ENCODE measurements around the gene USP17L12. TPM values are rescaled to one million over a fixed set of nuclear protein-coding genes. Genes with fewer than 3 reads are reported as not detected.

The USP17L12 gene
- total RNA-seq = not detected in 2 replicates

GRCh38 chr4:9219852-9220251 is at the start of gene USP17L12:
USP17L12 (plus strand) TSS chr4:9220152; CDS start chr4:9220152, 0 bp downstream.

DNA sequence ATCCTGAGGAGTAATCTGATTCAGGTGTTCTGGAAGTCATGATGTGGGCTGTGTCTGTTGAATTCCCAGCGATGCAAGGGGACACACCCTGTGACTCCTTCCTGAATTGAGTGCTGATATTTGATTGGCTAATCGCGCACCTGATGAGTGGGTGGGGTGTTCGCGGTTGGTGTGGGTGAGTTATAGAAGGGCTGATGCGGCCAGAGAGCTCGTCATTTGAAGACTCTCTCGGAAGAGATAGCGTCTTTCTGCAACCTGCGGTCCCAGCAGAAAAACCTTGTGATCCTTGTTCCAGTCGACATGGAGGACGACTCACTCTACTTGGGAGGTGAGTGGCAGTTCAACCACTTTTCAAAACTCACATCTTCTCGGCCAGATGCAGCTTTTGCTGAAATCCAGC is 9.6 kb upstream of the USP17L12 start, which contains the start of gene USP17L10:
Gene USP17L10 (plus strand): TSS at position 301 of the 400 bp plus-strand sequence. CDS start 0 bp downstream, at position 301.

DNA sequence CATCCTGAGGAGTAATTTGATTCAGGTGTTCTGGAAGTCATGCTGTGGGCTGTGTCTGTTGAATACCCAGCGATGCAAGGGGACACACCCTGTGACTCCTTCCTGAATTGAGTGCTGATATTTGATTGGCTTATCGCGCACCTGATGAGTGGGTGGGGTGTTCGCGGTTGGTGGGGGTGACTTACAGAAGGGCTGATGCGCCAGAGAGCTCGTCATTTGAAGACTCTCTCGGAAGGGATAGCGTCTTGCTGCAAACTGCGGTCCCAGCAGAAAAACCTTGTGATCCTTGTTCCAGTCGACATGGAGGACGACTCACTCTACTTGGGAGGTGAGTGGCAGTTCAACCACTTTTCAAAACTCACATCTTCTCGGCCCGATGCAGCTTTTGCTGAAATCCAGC is 4.8 kb upstream of the USP17L12 start, which contains the start of gene USP17L11:
Gene USP17L11 (plus strand): TSS at position 301 of the 400 bp plus-strand sequence. CDS start 0 bp downstream, at position 301.

GRCh38 chr4:9224596-9224995 is 4.6 kb downstream of the USP17L12 start, which contains the start of gene USP17L13:
USP17L13 (plus strand) TSS chr4:9224896; CDS start chr4:9224896, 0 bp downstream.

DNA sequence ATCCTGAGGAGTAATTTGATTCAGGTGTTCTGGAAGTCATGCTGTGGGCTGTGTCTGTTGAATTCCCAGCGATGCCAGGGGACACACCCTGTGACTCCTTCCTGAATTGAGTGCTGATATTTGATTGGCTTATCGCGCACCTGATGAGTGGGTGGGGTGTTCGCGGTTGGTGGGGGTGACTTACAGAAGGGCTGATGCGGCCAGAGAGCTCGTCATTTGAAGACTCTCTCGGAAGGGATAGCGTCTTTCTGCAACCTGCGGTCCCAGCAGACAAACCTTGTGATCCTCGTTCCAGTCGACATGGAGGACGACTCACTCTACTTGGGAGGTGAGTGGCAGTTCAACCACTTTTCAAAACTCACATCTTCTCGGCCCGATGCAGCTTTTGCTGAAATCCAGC is 14.1 kb downstream of the USP17L12 start, which contains the start of gene USP17L15:
Gene USP17L15 (plus strand): TSS at position 301 of the 400 bp plus-strand sequence. CDS start 0 bp downstream, at position 301.

DNA sequence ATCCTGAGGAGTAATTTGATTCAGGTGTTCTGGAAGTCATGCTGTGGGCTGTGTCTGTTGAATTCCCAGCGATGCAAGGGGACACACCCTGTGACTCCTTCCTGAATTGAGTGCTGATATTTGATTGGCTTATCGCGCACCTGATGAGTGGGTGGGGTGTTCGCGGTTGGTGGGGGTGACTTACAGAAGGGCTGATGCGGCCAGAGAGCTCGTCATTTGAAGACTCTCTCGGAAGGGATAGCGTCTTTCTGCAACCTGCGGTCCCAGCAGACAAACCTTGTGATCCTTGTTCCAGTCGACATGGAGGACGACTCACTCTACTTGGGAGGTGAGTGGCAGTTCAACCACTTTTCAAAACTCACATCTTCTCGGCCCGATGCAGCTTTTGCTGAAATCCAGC is 23.6 kb downstream of the USP17L12 start, which contains the start of gene USP17L17:
Gene USP17L17 (plus strand): TSS at position 301 of the 400 bp plus-strand sequence. CDS start 0 bp downstream, at position 301.

DNA sequence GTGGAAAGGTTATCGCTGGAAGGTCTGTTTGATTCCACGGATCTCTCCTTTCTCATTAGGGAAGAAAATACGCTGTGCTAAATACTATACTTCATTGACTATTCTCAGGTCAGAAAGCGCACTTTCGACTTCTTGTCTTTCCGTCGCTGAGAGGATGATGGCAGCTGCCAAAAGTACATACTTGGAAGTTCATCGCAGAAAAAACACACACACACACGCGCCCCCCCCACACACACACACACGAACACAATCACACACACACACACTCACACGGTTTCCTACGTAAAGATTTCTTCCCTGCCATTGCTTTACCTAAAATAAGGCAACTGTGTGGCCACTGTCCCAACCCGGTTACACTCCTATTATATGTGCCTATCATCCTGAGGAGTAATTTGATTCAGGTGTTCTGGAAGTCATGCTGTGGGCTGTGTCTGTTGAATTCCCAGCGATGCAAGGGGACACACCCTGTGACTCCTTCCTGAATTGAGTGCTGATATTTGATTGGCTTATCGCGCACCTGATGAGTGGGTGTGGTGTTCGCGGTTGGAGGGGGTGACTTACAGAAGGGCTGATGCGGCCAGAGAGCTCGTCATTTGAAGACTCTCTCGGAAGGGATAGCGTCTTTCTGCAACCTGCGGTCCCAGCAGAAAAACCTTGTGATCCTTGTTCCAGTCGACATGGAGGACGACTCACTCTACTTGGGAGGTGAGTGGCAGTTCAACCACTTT is 28.2 kb downstream of the USP17L12 start, which contains the start of gene USP17L18:
Gene USP17L18 (plus strand): TSS at position 678 of the 728 bp plus-strand sequence. CDS start 0 bp downstream, at position 678.

DNA sequence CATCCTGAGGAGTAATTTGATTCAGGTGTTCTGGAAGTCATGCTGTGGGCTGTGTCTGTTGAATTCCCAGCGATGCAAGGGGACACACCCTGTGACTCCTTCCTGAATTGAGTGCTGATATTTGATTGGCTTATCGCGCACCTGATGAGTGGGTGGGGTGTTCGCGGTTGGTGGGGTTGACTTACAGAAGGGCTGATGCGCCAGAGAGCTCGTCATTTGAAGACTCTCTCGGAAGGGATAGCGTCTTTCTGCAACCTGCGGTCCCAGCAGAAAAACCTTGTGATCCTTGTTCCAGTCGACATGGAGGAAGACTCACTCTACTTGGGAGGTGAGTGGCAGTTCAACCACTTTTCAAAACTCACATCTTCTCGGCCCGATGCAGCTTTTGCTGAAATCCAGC is 33.1 kb downstream of the USP17L12 start, which contains the start of gene USP17L19:
Gene USP17L19 (plus strand): TSS at position 301 of the 400 bp plus-strand sequence. CDS start 0 bp downstream, at position 301.

DNA sequence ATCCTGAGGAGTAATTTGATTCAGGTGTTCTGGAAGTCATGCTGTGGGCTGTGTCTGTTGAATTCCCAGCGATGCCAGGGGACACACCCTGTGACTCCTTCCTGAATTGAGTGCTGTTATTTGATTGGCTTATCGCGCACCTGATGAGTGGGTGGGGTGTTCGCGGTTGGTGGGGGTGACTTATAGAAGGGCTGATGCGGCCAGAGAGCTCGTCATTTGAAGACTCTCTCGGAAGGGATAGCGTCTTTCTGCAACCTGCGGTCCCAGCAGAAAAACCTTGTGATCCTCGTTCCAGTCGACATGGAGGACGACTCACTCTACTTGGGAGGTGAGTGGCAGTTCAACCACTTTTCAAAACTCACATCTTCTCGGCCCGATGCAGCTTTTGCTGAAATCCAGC is 37.9 kb downstream of the USP17L12 start, which contains the start of gene USP17L20:
Gene USP17L20 (plus strand): TSS at position 301 of the 400 bp plus-strand sequence. CDS start 0 bp downstream, at position 301.

DNA sequence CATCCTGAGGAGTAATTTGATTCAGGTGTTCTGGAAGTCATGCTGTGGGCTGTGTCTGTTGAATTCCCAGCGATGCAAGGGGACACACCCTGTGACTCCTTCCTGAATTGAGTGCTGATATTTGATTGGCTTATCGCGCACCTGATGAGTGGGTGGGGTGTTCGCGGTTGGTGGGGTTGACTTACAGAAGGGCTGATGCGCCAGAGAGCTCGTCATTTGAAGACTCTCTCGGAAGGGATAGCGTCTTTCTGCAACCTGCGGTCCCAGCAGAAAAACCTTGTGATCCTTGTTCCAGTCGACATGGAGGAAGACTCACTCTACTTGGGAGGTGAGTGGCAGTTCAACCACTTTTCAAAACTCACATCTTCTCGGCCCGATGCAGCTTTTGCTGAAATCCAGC is 42.6 kb downstream of the USP17L12 start, which contains the start of gene USP17L21:
Gene USP17L21 (plus strand): TSS at position 301 of the 400 bp plus-strand sequence. CDS start 0 bp downstream, at position 301.

GRCh38 chr4:9267319-9267718 is 47.4 kb downstream of the USP17L12 start, which contains the start of gene USP17L22:
USP17L22 (plus strand) TSS chr4:9267619; CDS start chr4:9267619, 0 bp downstream.

Other genes starting within 250 kb of the USP17L12 start
- gene FAM90A26, start 49.7 kb upstream of the USP17L12 start, total RNA-seq = not detected in 2 replicates
- not detected in 2 replicates for gene USP17L10, start 9.5 kb upstream of the USP17L12 start, total RNA-seq
- gene USP17L11, start 4.7 kb upstream of the USP17L12 start, total RNA-seq = not detected in 2 replicates
- gene USP17L13, start 4.7 kb downstream of the USP17L12 start, total RNA-seq = not detected in 2 replicates
- not detected in 2 replicates for gene USP17L15, start 14.2 kb downstream of the USP17L12 start, total RNA-seq
- not detected in 2 replicates for gene USP17L17, start 23.7 kb downstream of the USP17L12 start, total RNA-seq
- not detected in 2 replicates for gene USP17L18, start 28.5 kb downstream of the USP17L12 start, total RNA-seq
- gene USP17L19, start 33.2 kb downstream of the USP17L12 start, total RNA-seq = not detected in 2 replicates
- not detected in 2 replicates for gene USP17L20, start 38.0 kb downstream of the USP17L12 start, total RNA-seq
- gene USP17L21, start 42.7 kb downstream of the USP17L12 start, total RNA-seq = not detected in 2 replicates
- gene USP17L22, start 47.5 kb downstream of the USP17L12 start, total RNA-seq = not detected in 2 replicates
- not detected in 2 replicates for gene USP17L24, start 105.0 kb downstream of the USP17L12 start, total RNA-seq
- not detected in 2 replicates for gene USP17L25, start 109.8 kb downstream of the USP17L12 start, total RNA-seq
- not detected in 2 replicates for gene USP17L26, start 114.5 kb downstream of the USP17L12 start, total RNA-seq
- not detected in 2 replicates for gene USP17L5, start 119.3 kb downstream of the USP17L12 start, total RNA-seq
- gene USP17L27, start 124.0 kb downstream of the USP17L12 start, total RNA-seq = not detected in 2 replicates
- gene USP17L28, start 128.7 kb downstream of the USP17L12 start, total RNA-seq = not detected in 2 replicates
- not detected in 2 replicates for gene USP17L29, start 133.5 kb downstream of the USP17L12 start, total RNA-seq
- not detected in 2 replicates for gene USP17L30, start 143.0 kb downstream of the USP17L12 start, total RNA-seq
- gene DEFB131A, start 224.3 kb downstream of the USP17L12 start, total RNA-seq = not detected in 2 replicates

Data from mammary microvascular endothelial cell (primary cell).